ENCODE data around the gene TRIML1.

GRCh38 chr4:188196134-188196735, 57.0 kb downstream of the TRIML1 start:
- no peak; the same call in 1 of the 2 replicates for TF ChIP-seq POLR2AphosphoS5 (IDR thresholded peaks at IDR 0.05; ENCODE audit: low read depth, low read length)
- TF ChIP-seq REST (IDR thresholded peaks at IDR 0.05; ENCODE audit: insufficient read depth in 1 of 2, low read depth in 2 of 2, low read length in 2 of 2): no peak
- TF ChIP-seq SIN3A (IDR thresholded peaks at IDR 0.05; ENCODE audit: borderline replicate concordance, insufficient read depth, low read length): no peak
- TF ChIP-seq TAF1 (IDR thresholded peaks at IDR 0.05; ENCODE audit: borderline replicate concordance, insufficient read depth, low read length): no peak
- no peak for TF ChIP-seq FOXP2 (optimal IDR thresholded peaks at IDR 0.05; ENCODE audit: borderline replicate concordance, extremely low read depth, extremely low read length, insufficient read depth)

Measured in PFSK-1 (cell line).